Measurements from ENCODE around the gene PIP4K2A. TPM values are rescaled to one million over a fixed set of nuclear protein-coding genes. Genes with fewer than 3 reads are reported as not detected.

Gene PIP4K2A
- total RNA-seq, 1 experiment from 2014 or later: 32.2 TPM

DNA sequence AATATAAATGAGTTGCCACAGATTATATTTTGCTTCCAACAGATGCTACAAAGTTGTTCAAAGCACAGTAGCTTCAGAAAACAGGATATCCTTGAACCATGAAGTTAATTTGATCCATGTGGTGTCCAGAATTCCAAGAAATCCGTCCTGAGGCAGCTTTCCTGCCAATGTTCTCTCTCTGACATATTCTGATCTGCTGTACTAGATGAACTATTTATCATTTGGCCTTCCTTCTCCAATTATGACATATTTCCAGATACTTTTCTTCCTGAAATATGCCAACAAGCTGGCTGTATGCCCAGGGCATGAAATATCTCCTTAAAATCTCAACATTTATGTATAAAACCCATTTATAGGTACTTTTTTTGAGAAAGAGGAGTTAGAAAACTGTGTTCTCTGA, 227.9 kb downstream of the PIP4K2A start:
- Histone ChIP-seq H3K4me3 (ENCODE audit: insufficient read depth, low read depth, low read length) (no peak overlapping the region), H3K36me3 (replicated peaks; ENCODE audit: control insufficient read depth, insufficient read depth, low read length) (no peaks in the 10 kb centered on the region), H3K27me3 (ENCODE audit: control insufficient read depth, insufficient read depth, low read length) (no peaks in the 10 kb centered on the region)
- no peak for DNase-seq

Other genes with a start within 250 kb of the PIP4K2A start
- 0.59 and 0.70 TPM in 2 replicates for gene ARMC3, start 213.5 kb upstream of the PIP4K2A start, total RNA-seq (2014; rRNA removed; shearing (Covaris generic))